ENCODE measurements around the gene NUDCD2.

DNA sequence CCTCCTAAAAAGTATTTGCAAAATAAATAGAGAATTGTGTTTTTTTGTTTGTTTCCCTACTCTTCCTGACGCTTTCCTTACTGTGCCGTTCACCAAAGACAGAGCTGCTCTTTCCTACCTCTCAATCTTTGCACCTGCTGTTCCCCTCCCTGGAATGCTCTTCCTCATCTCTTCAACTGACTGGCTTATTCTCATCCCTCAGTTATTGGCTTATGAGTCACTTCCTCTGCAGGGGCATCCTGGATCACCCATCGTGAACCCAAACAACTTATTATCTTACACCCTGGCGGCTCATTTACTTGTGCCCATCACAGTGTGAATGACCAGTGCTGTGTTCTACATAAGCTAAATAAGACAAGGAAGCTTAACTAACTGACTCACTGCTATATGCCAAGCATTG, 58.6 kb downstream of the NUDCD2 start:
- TF ChIP-seq TBL1XR1 (IDR thresholded peaks at IDR 0.05; ENCODE audit: low read length in 2 of 2) = no peak
- TF ChIP-seq, protein P1, sequence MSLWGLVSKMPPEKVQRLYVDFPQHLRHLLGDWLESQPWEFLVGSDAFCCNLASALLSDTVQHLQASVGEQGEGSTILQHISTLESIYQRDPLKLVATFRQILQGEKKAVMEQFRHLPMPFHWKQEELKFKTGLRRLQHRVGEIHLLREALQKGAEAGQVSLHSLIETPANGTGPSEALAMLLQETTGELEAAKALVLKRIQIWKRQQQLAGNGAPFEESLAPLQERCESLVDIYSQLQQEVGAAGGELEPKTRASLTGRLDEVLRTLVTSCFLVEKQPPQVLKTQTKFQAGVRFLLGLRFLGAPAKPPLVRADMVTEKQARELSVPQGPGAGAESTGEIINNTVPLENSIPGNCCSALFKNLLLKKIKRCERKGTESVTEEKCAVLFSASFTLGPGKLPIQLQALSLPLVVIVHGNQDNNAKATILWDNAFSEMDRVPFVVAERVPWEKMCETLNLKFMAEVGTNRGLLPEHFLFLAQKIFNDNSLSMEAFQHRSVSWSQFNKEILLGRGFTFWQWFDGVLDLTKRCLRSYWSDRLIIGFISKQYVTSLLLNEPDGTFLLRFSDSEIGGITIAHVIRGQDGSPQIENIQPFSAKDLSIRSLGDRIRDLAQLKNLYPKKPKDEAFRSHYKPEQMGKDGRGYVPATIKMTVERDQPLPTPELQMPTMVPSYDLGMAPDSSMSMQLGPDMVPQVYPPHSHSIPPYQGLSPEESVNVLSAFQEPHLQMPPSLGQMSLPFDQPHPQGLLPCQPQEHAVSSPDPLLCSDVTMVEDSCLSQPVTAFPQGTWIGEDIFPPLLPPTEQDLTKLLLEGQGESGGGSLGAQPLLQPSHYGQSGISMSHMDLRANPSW (CRISPR knock-in tag; IDR thresholded peaks at IDR 0.05) = no peak
- TF ChIP-seq POLR2A (conservative IDR thresholded peaks at IDR 0.05) = no peak
- TF ChIP-seq, protein P2, sequence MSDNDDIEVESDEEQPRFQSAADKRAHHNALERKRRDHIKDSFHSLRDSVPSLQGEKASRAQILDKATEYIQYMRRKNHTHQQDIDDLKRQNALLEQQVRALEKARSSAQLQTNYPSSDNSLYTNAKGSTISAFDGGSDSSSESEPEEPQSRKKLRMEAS (CRISPR knock-in tag; IDR thresholded peaks at IDR 0.05) = no peak
- no peak for TF ChIP-seq IFI16 (CRISPR knock-in tag; IDR thresholded peaks at IDR 0.05)

Data from K562 (cell line).